ENCODE measurements around the gene RGS12.

DNA sequence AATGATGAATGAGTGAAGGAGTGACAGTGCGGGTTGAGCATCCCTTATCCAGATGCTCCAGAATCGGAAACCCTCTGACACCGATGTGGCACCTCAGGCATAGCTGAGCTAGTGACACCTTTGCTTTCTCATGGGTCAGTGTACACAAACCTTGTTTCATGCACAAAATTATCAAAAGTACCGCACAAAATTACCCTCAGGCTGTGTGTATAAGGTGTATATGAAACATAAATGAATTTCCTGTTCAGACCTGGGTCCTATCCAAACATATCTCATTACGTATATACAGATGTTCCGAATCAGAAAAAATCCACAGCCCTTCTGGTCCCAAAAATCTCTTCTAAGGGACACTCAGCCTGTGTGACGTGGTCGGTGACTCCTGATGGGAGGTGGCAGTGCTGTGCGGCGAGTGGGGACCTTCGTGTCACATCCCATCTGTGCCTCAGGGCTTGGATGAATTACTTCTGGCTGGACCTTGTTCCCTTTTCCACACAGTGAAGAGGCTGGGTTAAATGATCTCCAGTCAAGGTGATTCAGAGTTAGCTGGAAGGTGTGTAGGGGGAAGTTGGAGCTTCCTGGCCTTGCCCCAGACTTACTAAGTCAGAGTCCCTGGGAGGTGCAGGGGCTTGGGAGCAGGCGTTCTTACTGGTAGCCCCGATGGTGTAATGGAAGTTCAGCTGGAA, 18.8 kb downstream of the RGS12 start:
- TF ChIP-seq, protein P1, sequence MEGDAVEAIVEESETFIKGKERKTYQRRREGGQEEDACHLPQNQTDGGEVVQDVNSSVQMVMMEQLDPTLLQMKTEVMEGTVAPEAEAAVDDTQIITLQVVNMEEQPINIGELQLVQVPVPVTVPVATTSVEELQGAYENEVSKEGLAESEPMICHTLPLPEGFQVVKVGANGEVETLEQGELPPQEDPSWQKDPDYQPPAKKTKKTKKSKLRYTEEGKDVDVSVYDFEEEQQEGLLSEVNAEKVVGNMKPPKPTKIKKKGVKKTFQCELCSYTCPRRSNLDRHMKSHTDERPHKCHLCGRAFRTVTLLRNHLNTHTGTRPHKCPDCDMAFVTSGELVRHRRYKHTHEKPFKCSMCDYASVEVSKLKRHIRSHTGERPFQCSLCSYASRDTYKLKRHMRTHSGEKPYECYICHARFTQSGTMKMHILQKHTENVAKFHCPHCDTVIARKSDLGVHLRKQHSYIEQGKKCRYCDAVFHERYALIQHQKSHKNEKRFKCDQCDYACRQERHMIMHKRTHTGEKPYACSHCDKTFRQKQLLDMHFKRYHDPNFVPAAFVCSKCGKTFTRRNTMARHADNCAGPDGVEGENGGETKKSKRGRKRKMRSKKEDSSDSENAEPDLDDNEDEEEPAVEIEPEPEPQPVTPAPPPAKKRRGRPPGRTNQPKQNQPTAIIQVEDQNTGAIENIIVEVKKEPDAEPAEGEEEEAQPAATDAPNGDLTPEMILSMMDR (IDR thresholded peaks at IDR 0.05; ENCODE audit: low read depth, low read length) = no peak
- no peak for TF ChIP-seq EZH2phosphoT487 (IDR thresholded peaks at IDR 0.05; ENCODE audit: low read depth)
